ENCODE results near the gene CCDC157. TPM values are rescaled to one million over a fixed set of nuclear protein-coding genes. Genes with fewer than 3 reads are reported as not detected.

The CCDC157 gene
- total RNA-seq, 1 donor from 2014 or later: 2.9 TPM

- no peak for DNase-seq (ENCODE audit: extremely low spot score, unreplicated experiment)
- Mint-ChIP-seq H3K27me3 (ENCODE audit: unreplicated experiment) (no peaks in the 10 kb centered on the region), H3K4me1 (ENCODE audit: unreplicated experiment) (peaks cover 8% of the 10 kb centered on the region), H3K9me3 (ENCODE audit: unreplicated experiment) (no peaks in the 10 kb centered on the region), H3K27ac (ENCODE audit: unreplicated experiment) (peak overlapping the region; percentile 18), H3K4me3 (ENCODE audit: unreplicated experiment) (no peak overlapping the region), H3K36me3 (ENCODE audit: unreplicated experiment) (peaks cover 48% of the 10 kb centered on the region)
- TF ChIP-seq CTCF (IDR thresholded peaks at IDR 0.05): no peak
Measured at GRCh38 chr22:30413745-30414524, 57.1 kb downstream of the CCDC157 start.

GRCh38 chr22:30414525-30415047 is 57.8 kb downstream of the CCDC157 start:
- Mint-ChIP-seq H3K36me3 (ENCODE audit: unreplicated experiment) (peaks cover 47% of the 10 kb centered on the region), H3K27ac (ENCODE audit: unreplicated experiment) (no peak overlapping the region), H3K4me1 (ENCODE audit: unreplicated experiment) (peaks cover 2% of the 10 kb centered on the region), H3K27me3 (ENCODE audit: unreplicated experiment) (no peaks in the 10 kb centered on the region), H3K4me3 (ENCODE audit: unreplicated experiment) (no peak overlapping the region), H3K9me3 (ENCODE audit: unreplicated experiment) (no peaks in the 10 kb centered on the region)
- no peak for DNase-seq (ENCODE audit: extremely low spot score, unreplicated experiment)
- no peak for TF ChIP-seq CTCF (IDR thresholded peaks at IDR 0.05)

GRCh38 chr22:30416403-30416802 is 59.6 kb downstream of the CCDC157 start:
- Mint-ChIP-seq H3K4me3 (ENCODE audit: unreplicated experiment) (no peak overlapping the region), H3K27me3 (ENCODE audit: unreplicated experiment) (no peaks in the 10 kb centered on the region), H3K4me1 (ENCODE audit: unreplicated experiment) (peaks cover 17% of the 10 kb centered on the region), H3K9me3 (ENCODE audit: unreplicated experiment) (no peaks in the 10 kb centered on the region), H3K27ac (ENCODE audit: unreplicated experiment) (no peak overlapping the region), H3K36me3 (ENCODE audit: unreplicated experiment) (peaks cover 45% of the 10 kb centered on the region)
- no peak for TF ChIP-seq CTCF (IDR thresholded peaks at IDR 0.05)
- DNase-seq (ENCODE audit: extremely low spot score, unreplicated experiment): no peak

GRCh38 chr22:30416837-30417236 is 60.0 kb downstream of the CCDC157 start:
- peaks cover 42% of the 10 kb centered on the region for H3K36me3 Mint-ChIP-seq (ENCODE audit: unreplicated experiment)
- peaks cover 21% of the 10 kb centered on the region for H3K4me1 Mint-ChIP-seq (ENCODE audit: unreplicated experiment)
- no peak overlapping the region for H3K27ac Mint-ChIP-seq (ENCODE audit: unreplicated experiment)
- H3K27me3 Mint-ChIP-seq (ENCODE audit: unreplicated experiment): no peaks in the 10 kb centered on the region
- H3K4me3 Mint-ChIP-seq (ENCODE audit: unreplicated experiment): no peak overlapping the region
- no peaks in the 10 kb centered on the region for H3K9me3 Mint-ChIP-seq (ENCODE audit: unreplicated experiment)
- no peak for TF ChIP-seq CTCF (IDR thresholded peaks at IDR 0.05)
- DNase-seq (ENCODE audit: extremely low spot score, unreplicated experiment): no peak

- TF ChIP-seq CTCF (IDR thresholded peaks at IDR 0.05): no peak
- H3K27me3 Mint-ChIP-seq (ENCODE audit: unreplicated experiment): no peaks in the 10 kb centered on the region
- H3K36me3 Mint-ChIP-seq (ENCODE audit: unreplicated experiment): peaks cover 30% of the 10 kb centered on the region
- H3K4me1 Mint-ChIP-seq (ENCODE audit: unreplicated experiment): peaks cover 42% of the 10 kb centered on the region
- H3K9me3 Mint-ChIP-seq (ENCODE audit: unreplicated experiment): no peaks in the 10 kb centered on the region
- DNase-seq (ENCODE audit: extremely low spot score, unreplicated experiment): no peak
- H3K27ac Mint-ChIP-seq (ENCODE audit: unreplicated experiment): peak overlapping the region; percentile 82
- no peak overlapping the region for H3K4me3 Mint-ChIP-seq (ENCODE audit: unreplicated experiment)
Measured at GRCh38 chr22:30420347-30421125, 63.7 kb downstream of the CCDC157 start.
